BJ (cell line): ENCODE results near the gene ZNF598. TPM values are rescaled to one million over a fixed set of nuclear protein-coding genes. Genes with fewer than 3 reads are reported as not detected.

ENCODE experiments used
- CTCF ChIA-PET: fragments of 350-600 bp; formaldehyde crosslinking; extraction: SDS; loops from one replicate; lab custom pipeline; 2021; ENCODE audit warnings: antibody characterized with exemption, inconsistent platforms; lab: Yijun Ruan, JAX
- POLR2A ChIA-PET: fragments of 300-600 bp; sonication (Branson Sonifier 250); formaldehyde crosslinking; extraction: SDS; loops from one replicate; lab custom pipeline; 2021; ENCODE audit warnings: antibody characterized with exemption; lab: Charles Lee
- DNase-seq: peaks from one replicate; pipeline ENCODE4 v3.0.0-alpha.2; 2011; ENCODE audit warnings: low read depth
- H3K27me3 ChIP-seq: 2 replicates; pipeline ENCODE4 v1.6.0; 2011; ENCODE audit warnings: low read length; ENCODE audit not compliant: control insufficient read depth, insufficient read depth
- H3K36me3 ChIP-seq: 2 replicates; pipeline ENCODE4 v1.5.1; 2011; ENCODE audit warnings: low read length; ENCODE audit not compliant: control insufficient read depth, insufficient read depth
- H3K4me3 ChIP-seq: 2 replicates; pipeline ENCODE4 v1.5.1; 2011; ENCODE audit warnings: low read depth, mild to moderate bottlenecking, control low read depth, low read length
- CTCF ChIP-seq: IDR thresholded peaks from 2 replicates; pipeline ENCODE4 v1.5.1; 2011; ENCODE audit warnings: low read depth, mild to moderate bottlenecking, control low read depth, inconsistent platforms, low read length, moderate library complexity; ENCODE audit not compliant: insufficient read depth
- polyA plus RNA-seq: library from polyadenylated mRNA; depleted of rRNA; stranded (reverse); fragments of >200 nt; gene quantifications from 2 replicates; pipeline ENCODE4 v1.2.3, GENCODE V29; 2011

Gene ZNF598
- polyA plus RNA-seq, 1 experiment, result 23.0 TPM

DNA sequence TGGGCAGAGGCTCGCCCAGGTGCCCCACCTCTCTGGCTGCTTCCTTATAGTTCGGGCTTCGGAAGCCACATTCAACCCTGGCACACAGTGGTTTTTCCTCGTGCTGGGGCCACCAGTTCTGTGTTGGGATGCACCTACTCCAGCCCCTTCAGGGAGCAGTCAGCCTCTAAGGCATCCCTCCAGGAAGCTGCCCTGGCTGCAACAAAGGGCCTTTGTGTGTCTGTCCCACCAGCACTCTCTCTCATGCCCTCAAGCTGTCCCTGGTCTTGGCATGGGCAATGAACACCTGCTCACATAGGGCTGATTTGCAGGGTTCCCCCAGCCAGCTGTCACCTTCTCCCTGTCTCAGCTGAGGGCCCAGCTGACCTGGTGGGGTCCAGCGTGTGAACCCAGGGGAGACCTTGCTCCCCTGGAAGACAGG is 27.6 kb downstream of the ZNF598 start:
- ChIA-PET POLR2A (no interaction called here), CTCF (interaction anchor here (0.6 to 1.3 kb wide), 4 partner anchors 10 to 169 kb away, joined by 3 to 4 read pairs (median 4); partner anchors contain the start of gene TBL3)
- no peak for DNase-seq
- Histone ChIP-seq H3K27me3 (peaks cover 12% of the 10 kb centered on the region), H3K36me3 (peaks cover 24% of the 10 kb centered on the region), H3K4me3 (no peak overlapping the region)
- TF ChIP-seq CTCF, result no peak

- Histone ChIP-seq H3K27me3 (peaks cover 12% of the 10 kb centered on the region), H3K36me3 (peaks cover 24% of the 10 kb centered on the region), H3K4me3 (no peak within 1 kb of the TSS)
- DNase-seq, result no peak
- ChIA-PET POLR2A (no interaction called here), CTCF (interaction anchor here (1.1 to 1.3 kb wide), 2 partner anchors 10 to 159 kb away, joined by 3 to 4 read pairs; partner anchors contain the start of gene TBL3)
- TF ChIP-seq CTCF, result no peak
These were observed 28.2 kb downstream of the ZNF598 start, which contains the start of gene NOXO1 for GRCh38 chr16:1981398-1981836. TSS of gene NOXO1 (minus strand) at chr16:1981469. CDS start at chr16:1981179, 290 bp downstream.

GRCh38 chr16:1980770-1981087 is 28.9 kb downstream of the ZNF598 start:
- DNase-seq, result no peak
- Histone ChIP-seq H3K36me3 (peaks cover 24% of the 10 kb centered on the region), H3K4me3 (no peak overlapping the region), H3K27me3 (peaks cover 12% of the 10 kb centered on the region)
- no peak for TF ChIP-seq CTCF
- ChIA-PET POLR2A (no interaction called here), CTCF (interaction anchor here (1.1 kb wide), 1 partner anchor 160 kb away, joined by 3 read pairs; no protein-coding TSS in a partner anchor)

DNA sequence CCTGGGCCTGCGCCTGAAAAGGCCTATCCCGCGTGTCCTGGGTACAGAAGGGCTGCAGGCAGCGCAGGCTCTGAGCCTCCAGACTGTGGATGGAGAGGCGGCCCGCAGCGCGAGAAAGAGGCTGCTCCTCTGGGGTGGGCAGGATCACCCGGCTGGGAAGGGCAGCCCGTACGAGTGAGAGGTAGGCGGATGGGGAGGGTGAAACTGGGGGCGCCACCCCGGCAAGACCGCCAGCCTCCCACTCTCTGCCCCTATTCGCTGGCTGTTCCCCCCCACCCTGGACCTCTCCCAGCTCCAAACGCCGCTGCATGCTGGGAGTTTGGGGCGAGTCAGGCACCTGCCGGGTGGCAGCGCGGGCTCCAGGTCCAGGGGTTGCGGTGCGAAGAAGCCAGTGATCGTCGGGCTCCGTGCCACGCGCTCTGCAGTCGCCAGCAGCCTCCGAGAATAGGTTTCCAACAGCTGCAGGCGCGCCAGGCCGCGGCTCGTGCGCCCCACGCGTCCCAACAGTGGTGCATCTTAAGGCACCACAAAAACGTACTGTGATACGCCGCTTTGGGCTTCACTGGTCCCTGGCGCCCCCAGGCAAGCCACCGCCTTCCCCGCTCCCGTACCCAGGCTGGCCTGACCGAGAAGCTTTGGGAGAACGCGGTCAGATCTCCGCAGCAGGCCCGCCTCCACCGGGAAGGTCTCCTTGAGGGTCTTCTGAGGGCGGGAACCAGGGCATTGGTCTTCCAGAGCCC is 29.4 kb downstream of the ZNF598 start:
- peaks cover 12% of the 10 kb centered on the region for H3K27me3 ChIP-seq
- POLR2A ChIA-PET, result no interaction called here
- DNase-seq, result no peak
- no peak for TF ChIP-seq CTCF
- H3K36me3 ChIP-seq, result peaks cover 26% of the 10 kb centered on the region
- CTCF ChIA-PET, result no interaction called here
- no peak overlapping the region for H3K4me3 ChIP-seq

GRCh38 chr16:1979271-1980029 is 30.2 kb downstream of the ZNF598 start:
- no peak for TF ChIP-seq CTCF
- peaks cover 29% of the 10 kb centered on the region for H3K36me3 ChIP-seq
- no peak overlapping the region for H3K4me3 ChIP-seq
- no peak for DNase-seq
- ChIA-PET CTCF (interaction anchor here (1.1 kb wide), 1 partner anchor 161 kb away, joined by 4 read pairs; no protein-coding TSS in a partner anchor), POLR2A (no interaction called here)
- peaks cover 12% of the 10 kb centered on the region for H3K27me3 ChIP-seq
